SU-DHL-6 (cell line): ENCODE measurements around the gene ACOT2.
"Not testable (repeated sequence)": the region's sequence is repeated elsewhere in the genome, so short reads cannot be mapped to it uniquely, and the experiment has no call there.

ENCODE experiments used
- H2AFZ ChIP-seq: fragments of 200-600 bp; sonication (generic); 2 replicates; pipeline ENCODE4 v1.6.1; 2014; ENCODE audit warnings: low read depth, mild to moderate bottlenecking, moderate library complexity, mixed read lengths, antibody characterized with exemption, low read length; ENCODE audit not compliant: severe bottlenecking
- H3F3A ChIP-seq: fragments of 200-600 bp; shearing (Covaris generic); 2 replicates; pipeline ENCODE4 v1.6.0; 2016; ENCODE audit warnings: antibody characterized with exemption, mild to moderate bottlenecking; ENCODE audit not compliant: insufficient read depth
- H3K27ac ChIP-seq: fragments of 200-600 bp; sonication (generic); 2 replicates; pipeline ENCODE4 v1.5.1; 2016; ENCODE audit warnings: low read depth, mild to moderate bottlenecking, low read length, moderate library complexity, mixed read lengths
- H3K27me3 ChIP-seq: fragments of 200-600 bp; sonication (generic), shearing (Covaris generic); 2 replicates; pipeline ENCODE4 v1.6.0; 2014; ENCODE audit warnings: mild to moderate bottlenecking, low read length
- H3K36me3 ChIP-seq: fragments of 200-600 bp; sonication (generic); 2 replicates; pipeline ENCODE4 v1.6.1; 2014; ENCODE audit warnings: mild to moderate bottlenecking, low read length, mixed read lengths
- H3K4me2 ChIP-seq: fragments of 300-600, 200-600 bp; shearing (Covaris generic), sonication (generic); 2 replicates; pipeline ENCODE4 v1.6.0; 2014; ENCODE audit warnings: low read length, low read depth, mild to moderate bottlenecking; ENCODE audit not compliant: poor library complexity, severe bottlenecking
- H3K4me3 ChIP-seq: fragments of 200-600 bp; sonication (generic); 2 replicates; pipeline ENCODE4 v1.5.1; 2014; ENCODE audit warnings: antibody characterized with exemption, low read length, mild to moderate bottlenecking, mixed read lengths; ENCODE audit not compliant: insufficient read depth, poor library complexity, severe bottlenecking
- H3K79me2 ChIP-seq: fragments of 200-600 bp; sonication (generic); 2 replicates; pipeline ENCODE4 v1.6.1; 2014; ENCODE audit warnings: mild to moderate bottlenecking, low read length, moderate library complexity; ENCODE audit not compliant: insufficient read depth
- H3K9ac ChIP-seq: fragments of 200-600 bp; sonication (generic); 2 replicates; pipeline ENCODE4 v1.7.0; 2014; ENCODE audit warnings: mild to moderate bottlenecking, low read length
- H3K9me2 ChIP-seq: fragments of 200-600 bp; sonication (generic); replicated peaks from 2 replicates; pipeline ENCODE4 v1.6.1; 2014; ENCODE audit warnings: low read length; ENCODE audit not compliant: insufficient read depth
- H3K9me3 ChIP-seq: fragments of 200-600 bp; sonication (generic); 2 replicates; pipeline ENCODE4 v1.6.1; 2014; ENCODE audit warnings: low read length, mixed read lengths; ENCODE audit not compliant: insufficient read depth
- H4K20me1 ChIP-seq: fragments of 200-600 bp; sonication (generic); 2 replicates; pipeline ENCODE4 v1.6.1; 2014; ENCODE audit warnings: low read depth, mild to moderate bottlenecking, antibody characterized with exemption, low read length, moderate library complexity, mixed read lengths
- EZH2phosphoT487 ChIP-seq: fragments of 200-600 bp; sonication (generic), shearing (Covaris generic); conservative IDR thresholded peaks from 2 replicates; pipeline ENCODE4 v1.6.1; 2018; ENCODE audit warnings: mild to moderate bottlenecking, antibody characterized with exemption, low read length, moderate library complexity, mixed read lengths
- TF ChIP-seq, protein P1 (sequence below): fragments of 200-600 bp; sonication (generic); IDR thresholded peaks from one replicate; pipeline ENCODE4 v1.5.1; 2017; ENCODE audit warnings: antibody characterized with exemption, mild to moderate bottlenecking, low read length, moderate library complexity; ENCODE audit not compliant: insufficient read depth, poor library complexity, severe bottlenecking

The ACOT2 gene

GRCh38 chr14:73570913-73571312 lies 1.9 kb downstream of the ACOT2 start:
- not testable (repeated sequence) for H3K9ac ChIP-seq, H3K4me3 ChIP-seq, H3K9me2 ChIP-seq, H3K4me2 ChIP-seq, H3K27ac ChIP-seq, H3F3A ChIP-seq, H3K36me3 ChIP-seq, H2AFZ ChIP-seq, H3K9me3 ChIP-seq, H4K20me1 ChIP-seq, H3K79me2 ChIP-seq, H3K27me3 ChIP-seq
- TF ChIP-seq, protein P1, sequence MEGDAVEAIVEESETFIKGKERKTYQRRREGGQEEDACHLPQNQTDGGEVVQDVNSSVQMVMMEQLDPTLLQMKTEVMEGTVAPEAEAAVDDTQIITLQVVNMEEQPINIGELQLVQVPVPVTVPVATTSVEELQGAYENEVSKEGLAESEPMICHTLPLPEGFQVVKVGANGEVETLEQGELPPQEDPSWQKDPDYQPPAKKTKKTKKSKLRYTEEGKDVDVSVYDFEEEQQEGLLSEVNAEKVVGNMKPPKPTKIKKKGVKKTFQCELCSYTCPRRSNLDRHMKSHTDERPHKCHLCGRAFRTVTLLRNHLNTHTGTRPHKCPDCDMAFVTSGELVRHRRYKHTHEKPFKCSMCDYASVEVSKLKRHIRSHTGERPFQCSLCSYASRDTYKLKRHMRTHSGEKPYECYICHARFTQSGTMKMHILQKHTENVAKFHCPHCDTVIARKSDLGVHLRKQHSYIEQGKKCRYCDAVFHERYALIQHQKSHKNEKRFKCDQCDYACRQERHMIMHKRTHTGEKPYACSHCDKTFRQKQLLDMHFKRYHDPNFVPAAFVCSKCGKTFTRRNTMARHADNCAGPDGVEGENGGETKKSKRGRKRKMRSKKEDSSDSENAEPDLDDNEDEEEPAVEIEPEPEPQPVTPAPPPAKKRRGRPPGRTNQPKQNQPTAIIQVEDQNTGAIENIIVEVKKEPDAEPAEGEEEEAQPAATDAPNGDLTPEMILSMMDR: peak; percentile 43

DNA sequence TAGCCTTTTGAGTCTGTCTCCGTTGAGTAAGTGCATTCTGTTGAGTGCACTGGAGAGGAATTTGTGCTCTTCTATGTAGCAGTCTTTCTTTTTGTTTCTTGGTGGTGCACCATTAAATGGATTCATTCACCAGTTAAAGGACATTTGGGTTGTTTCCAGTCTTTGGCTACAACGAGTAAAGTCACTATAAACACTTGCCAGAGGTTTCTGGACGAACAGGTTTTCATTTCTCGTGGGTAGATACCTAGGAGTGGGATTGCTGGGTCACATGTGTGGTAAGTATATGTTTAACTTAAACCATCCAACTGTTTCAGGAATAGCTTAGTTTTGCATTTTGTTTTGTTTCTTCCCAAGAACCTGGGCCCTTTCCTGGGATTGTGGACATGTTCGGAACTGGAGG lies 4.0 kb downstream of the ACOT2 start:
- H3K9me2 ChIP-seq, H3K27ac ChIP-seq, H4K20me1 ChIP-seq, H3K9ac ChIP-seq, H3K4me2 ChIP-seq, H3K27me3 ChIP-seq, H2AFZ ChIP-seq, H3K4me3 ChIP-seq, H3K9me3 ChIP-seq, H3K79me2 ChIP-seq, H3F3A ChIP-seq, H3K36me3 ChIP-seq: not testable (repeated sequence)

DNA sequence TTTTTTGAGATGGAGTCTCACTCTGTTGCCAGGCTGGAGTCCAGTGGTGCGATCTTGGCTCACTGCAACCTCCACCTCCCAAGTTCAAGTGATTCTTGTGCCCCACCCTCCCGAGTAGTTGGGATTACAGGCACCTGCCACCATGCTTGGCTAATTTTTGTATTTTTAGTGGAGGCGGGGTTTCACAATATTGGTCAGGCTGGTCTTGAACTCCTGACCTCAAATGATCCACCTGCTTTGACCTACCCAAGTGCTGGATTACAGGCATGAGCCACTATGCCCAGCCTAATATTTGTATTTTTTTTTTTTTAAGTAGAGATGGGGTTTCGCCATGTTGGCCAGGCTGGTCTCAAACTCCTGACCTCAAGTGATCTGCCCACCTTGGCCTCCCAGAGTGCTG lies 4.7 kb downstream of the ACOT2 start:
- H2AFZ ChIP-seq, H3K9ac ChIP-seq, H3F3A ChIP-seq, H3K27me3 ChIP-seq, H3K4me2 ChIP-seq, H3K79me2 ChIP-seq, H3K36me3 ChIP-seq, H3K4me3 ChIP-seq, H3K9me2 ChIP-seq, H3K27ac ChIP-seq, H4K20me1 ChIP-seq, H3K9me3 ChIP-seq: not testable (repeated sequence)

- not testable (repeated sequence) for H3K27ac ChIP-seq, H3K27me3 ChIP-seq, H3F3A ChIP-seq, H4K20me1 ChIP-seq, H3K4me3 ChIP-seq, H3K36me3 ChIP-seq, H2AFZ ChIP-seq, H3K9me2 ChIP-seq, H3K79me2 ChIP-seq, H3K9me3 ChIP-seq, H3K9ac ChIP-seq, H3K4me2 ChIP-seq
These were observed 5.2 kb downstream of the ACOT2 start for GRCh38 chr14:73574251-73574650.

- Histone ChIP-seq H3K9ac (no peak overlapping the region), H3K79me2 (no peaks in the 10 kb centered on the region), H3K9me2 (no peaks in the 10 kb centered on the region), H4K20me1 (no peaks in the 10 kb centered on the region), H3K27me3 (no peaks in the 10 kb centered on the region), H2AFZ (no peak overlapping the region), H3F3A (no peaks in the 10 kb centered on the region), H3K9me3 (no peaks in the 10 kb centered on the region), H3K36me3 (no peaks in the 10 kb centered on the region), H3K4me3 (no peak overlapping the region), H3K4me2 (no peak overlapping the region), H3K27ac (no peak overlapping the region)
- TF ChIP-seq EZH2phosphoT487: no peak
- TF ChIP-seq, protein P1: no peak
These were observed 7.4 kb downstream of the ACOT2 start for GRCh38 chr14:73576391-73576790.

DNA sequence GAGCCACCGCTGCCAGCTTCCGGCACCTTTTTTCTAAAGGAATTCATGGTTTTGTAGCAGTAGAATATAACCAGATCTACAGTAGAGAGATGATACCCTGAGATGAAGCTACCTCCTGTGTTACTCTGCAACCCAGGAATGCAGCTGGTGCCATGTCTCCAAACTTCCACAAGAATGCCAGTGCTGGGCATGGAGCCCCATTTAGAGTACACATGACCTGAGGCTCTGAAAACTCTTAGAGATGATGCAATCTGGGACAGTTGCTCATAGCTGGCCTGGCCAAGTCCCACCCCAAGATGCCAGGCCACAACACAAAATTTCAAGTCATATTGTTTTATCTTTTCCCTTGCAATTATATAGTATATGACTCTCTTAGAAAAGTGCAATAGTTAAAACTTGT lies 8.2 kb downstream of the ACOT2 start:
- not testable (repeated sequence) for H3K9me2 ChIP-seq, H3F3A ChIP-seq, H3K27me3 ChIP-seq, H3K36me3 ChIP-seq, H3K9me3 ChIP-seq, H3K9ac ChIP-seq, H3K4me3 ChIP-seq, H3K27ac ChIP-seq, H3K79me2 ChIP-seq, H2AFZ ChIP-seq, H4K20me1 ChIP-seq, H3K4me2 ChIP-seq
